ENCODE measurements around the gene ACOXL. TPM values are rescaled to one million over a fixed set of nuclear protein-coding genes. Genes with fewer than 3 reads are reported as not detected.

The ACOXL gene
- total and polyA plus RNA-seq, 2 donors (not counting 3 experiments of a cell fraction or from before 2014, with no cell fraction given) = not detected

DNA sequence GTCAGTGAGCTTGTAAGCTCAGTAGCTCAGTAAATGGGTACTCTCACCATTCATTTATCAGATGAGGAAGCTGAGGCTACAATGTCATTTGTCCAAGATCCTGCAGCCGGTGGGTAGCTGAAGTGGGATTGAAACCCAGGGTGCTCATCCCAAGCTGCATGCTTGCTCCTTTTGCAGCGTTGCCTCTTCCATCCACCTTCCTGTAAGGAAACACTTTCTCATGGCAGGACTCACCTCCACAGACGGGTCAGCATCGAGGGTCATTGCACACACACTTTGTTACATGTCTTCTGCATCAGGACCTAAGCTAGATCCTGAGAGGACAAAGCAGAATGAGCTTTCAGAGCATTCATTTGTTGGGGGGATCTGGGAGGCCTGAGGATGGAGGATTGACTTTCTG, 60.7 kb downstream of the ACOXL start:
- CTCF ChIA-PET = interaction anchor here (0.6 to 2.7 kb wide), 2 partner anchors 19 to 37 kb away, joined by 3 to 7 read pairs; no protein-coding TSS in a partner anchor
- Histone ChIP-seq H4K20me1 (replicated peaks; ENCODE audit: control insufficient read depth, extremely low read depth, insufficient read depth, low read length) (no peaks in the 10 kb centered on the region), H3K4me2 (ENCODE audit: insufficient read depth, low read length) (no peak overlapping the region), H3K36me3 (ENCODE audit: control insufficient read depth in 2 of 2, extremely low read depth in 1 of 2, insufficient read depth in 2 of 2, low read length in 2 of 2) (no peaks in the 10 kb centered on the region), H3K9ac (replicated peaks; ENCODE audit: extremely low read depth, insufficient read depth, low read length) (no peak overlapping the region), H3K27me3 (ENCODE audit: control insufficient read depth in 2 of 2, insufficient read depth in 2 of 2, low read length in 2 of 2) (peaks cover 30 to 34% of the 10 kb centered on the region in 2 experiments), H3K79me2 (ENCODE audit: control insufficient read depth, insufficient read depth, low read length) (no peaks in the 10 kb centered on the region), H2AFZ (ENCODE audit: low read depth, low read length) (no peak overlapping the region), H3K4me1 (ENCODE audit: control insufficient read depth, extremely low read depth, insufficient read depth, low read length) (no peaks in the 10 kb centered on the region), H3K9me1 (replicated peaks; ENCODE audit: control insufficient read depth, extremely low read depth, insufficient read depth, low read length) (no peaks in the 10 kb centered on the region), H3K27ac (ENCODE audit: insufficient read depth, low read depth, low read length) (no peak overlapping the region), H3K4me3 (replicated peaks in 1 of 3; ENCODE audit: insufficient read depth in 1 of 3, low read depth in 1 of 3, low read length in 3 of 3) (no peak overlapping the region), H3K9me3 (replicated peaks; ENCODE audit: control insufficient read depth, insufficient read depth, low read length) (no peaks in the 10 kb centered on the region)
- FAIRE-seq (no peak), DNase-seq (ENCODE audit: low read depth, low spot score) (no peak)
- POLR2A ChIA-PET = no interaction called here
- no TSS peak for BruUV-seq (replicated peaks)
- dilution Hi-C loops (cut with MboI; ENCODE audit: extremely low pct_ligation_motif_present, low sequenced_read_pairs) = no loop called here
- TF ChIP-seq POLR2A (IDR thresholded peaks at IDR 0.05; ENCODE audit: low read depth, low read length) = no peak
- TF ChIP-seq MYC (IDR thresholded peaks at IDR 0.05; ENCODE audit: low read depth, low read length) = no peak
- no peak for TF ChIP-seq FOS (IDR thresholded peaks at IDR 0.05; ENCODE audit: borderline replicate concordance, insufficient read depth, low read length)
- TF ChIP-seq, protein P1, sequence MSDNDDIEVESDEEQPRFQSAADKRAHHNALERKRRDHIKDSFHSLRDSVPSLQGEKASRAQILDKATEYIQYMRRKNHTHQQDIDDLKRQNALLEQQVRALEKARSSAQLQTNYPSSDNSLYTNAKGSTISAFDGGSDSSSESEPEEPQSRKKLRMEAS (IDR thresholded peaks at IDR 0.05; ENCODE audit: insufficient read depth, insufficient read length) = no peak
- intact Hi-C loops (cut with micrococcal nuclease) = no loop called here

DNA sequence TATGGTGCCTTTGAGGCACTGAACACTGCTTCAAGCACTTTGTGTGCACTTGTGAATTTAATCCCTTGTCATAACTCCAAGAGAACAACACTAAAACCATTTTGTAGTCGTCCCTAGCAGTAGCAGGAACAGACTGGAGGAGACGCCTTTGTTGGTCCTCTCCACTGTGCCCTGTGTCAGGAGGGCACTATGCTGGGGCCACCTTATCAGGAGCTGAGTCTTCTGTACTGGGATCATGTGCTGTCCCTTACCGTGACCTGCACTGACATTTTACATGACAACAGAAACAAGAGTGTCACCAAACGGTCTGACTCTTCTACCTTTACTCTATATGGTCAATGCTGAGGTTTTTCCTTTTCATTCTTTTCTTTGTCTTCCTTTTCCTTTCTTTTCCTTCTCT, 62.0 kb downstream of the ACOXL start:
- no peak overlapping the region for H3K9ac ChIP-seq (replicated peaks; ENCODE audit: extremely low read depth, insufficient read depth, low read length)
- H3K9me1 ChIP-seq (replicated peaks; ENCODE audit: control insufficient read depth, extremely low read depth, insufficient read depth, low read length) = no peaks in the 10 kb centered on the region
- no peak overlapping the region for H3K4me2 ChIP-seq (ENCODE audit: insufficient read depth, low read length)
- no peaks in the 10 kb centered on the region for H4K20me1 ChIP-seq (replicated peaks; ENCODE audit: control insufficient read depth, extremely low read depth, insufficient read depth, low read length)
- intact Hi-C loops (cut with micrococcal nuclease) = no loop called here
- ChIA-PET CTCF (no interaction called here), POLR2A (no interaction called here)
- H3K27me3 ChIP-seq (ENCODE audit: control insufficient read depth in 2 of 2, insufficient read depth in 2 of 2, low read length in 2 of 2) = peaks cover 28 to 30% of the 10 kb centered on the region in 2 experiments
- H3K4me1 ChIP-seq (ENCODE audit: control insufficient read depth, extremely low read depth, insufficient read depth, low read length) = no peaks in the 10 kb centered on the region
- no peaks in the 10 kb centered on the region for H3K79me2 ChIP-seq (ENCODE audit: control insufficient read depth, insufficient read depth, low read length)
- no peak for FAIRE-seq
- BruUV-seq (replicated peaks) = no TSS peak
- H3K9me3 ChIP-seq (replicated peaks; ENCODE audit: control insufficient read depth, insufficient read depth, low read length) = no peaks in the 10 kb centered on the region
- H3K27ac ChIP-seq (ENCODE audit: insufficient read depth, low read depth, low read length) = no peak overlapping the region
- no peak overlapping the region for H3K4me3 ChIP-seq (replicated peaks in 1 of 3; ENCODE audit: insufficient read depth in 1 of 3, low read depth in 1 of 3, low read length in 3 of 3)
- TF ChIP-seq GATA2 (IDR thresholded peaks at IDR 0.05; ENCODE audit: insufficient read depth, insufficient read length, low read depth, low read length) = no peak
- TF ChIP-seq POLR2A (IDR thresholded peaks at IDR 0.05; ENCODE audit: low read depth, low read length) = no peak
- no peak for TF ChIP-seq EZH2 (IDR thresholded peaks at IDR 0.05; ENCODE audit: borderline replicate concordance, low read depth, low read length, severe bottlenecking)
- TF ChIP-seq, protein P1 (IDR thresholded peaks at IDR 0.05; ENCODE audit: insufficient read depth, insufficient read length) = no peak
- TF ChIP-seq POLR2AphosphoS5 (IDR thresholded peaks at IDR 0.05; ENCODE audit: insufficient read depth, low read depth, low read length) = no peak
- TF ChIP-seq JUN (IDR thresholded peaks at IDR 0.05; ENCODE audit: borderline replicate concordance, insufficient read depth, insufficient read length, low read depth) = no peak
- TF ChIP-seq MYC (IDR thresholded peaks at IDR 0.05; ENCODE audit: low read depth, low read length) = no peak
- TF ChIP-seq FOS (IDR thresholded peaks at IDR 0.05; ENCODE audit: borderline replicate concordance, insufficient read depth, low read length) = no peak
- TF ChIP-seq, protein P2, sequence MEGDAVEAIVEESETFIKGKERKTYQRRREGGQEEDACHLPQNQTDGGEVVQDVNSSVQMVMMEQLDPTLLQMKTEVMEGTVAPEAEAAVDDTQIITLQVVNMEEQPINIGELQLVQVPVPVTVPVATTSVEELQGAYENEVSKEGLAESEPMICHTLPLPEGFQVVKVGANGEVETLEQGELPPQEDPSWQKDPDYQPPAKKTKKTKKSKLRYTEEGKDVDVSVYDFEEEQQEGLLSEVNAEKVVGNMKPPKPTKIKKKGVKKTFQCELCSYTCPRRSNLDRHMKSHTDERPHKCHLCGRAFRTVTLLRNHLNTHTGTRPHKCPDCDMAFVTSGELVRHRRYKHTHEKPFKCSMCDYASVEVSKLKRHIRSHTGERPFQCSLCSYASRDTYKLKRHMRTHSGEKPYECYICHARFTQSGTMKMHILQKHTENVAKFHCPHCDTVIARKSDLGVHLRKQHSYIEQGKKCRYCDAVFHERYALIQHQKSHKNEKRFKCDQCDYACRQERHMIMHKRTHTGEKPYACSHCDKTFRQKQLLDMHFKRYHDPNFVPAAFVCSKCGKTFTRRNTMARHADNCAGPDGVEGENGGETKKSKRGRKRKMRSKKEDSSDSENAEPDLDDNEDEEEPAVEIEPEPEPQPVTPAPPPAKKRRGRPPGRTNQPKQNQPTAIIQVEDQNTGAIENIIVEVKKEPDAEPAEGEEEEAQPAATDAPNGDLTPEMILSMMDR (IDR thresholded peaks at IDR 0.05; ENCODE audit: extremely low read depth in 1 of 2, insufficient read depth in 1 of 2, low read depth in 1 of 2, low read length in 2 of 2) = no peak
- H3K36me3 ChIP-seq (ENCODE audit: control insufficient read depth in 2 of 2, extremely low read depth in 1 of 2, insufficient read depth in 2 of 2, low read length in 2 of 2) = no peaks in the 10 kb centered on the region
- no peak overlapping the region for H2AFZ ChIP-seq (ENCODE audit: low read depth, low read length)
- dilution Hi-C loops (cut with MboI; ENCODE audit: extremely low pct_ligation_motif_present, low sequenced_read_pairs) = no loop called here
- DNase-seq (ENCODE audit: low read depth, low spot score) = no peak
